PC-9 (cell line): ENCODE data around the gene RASAL2.

Experiments used
- CTCF ChIP-seq: fragments of 200-600 bp; sonication (generic); conservative IDR thresholded peaks from 2 replicates; pipeline ENCODE4 v1.6.1; 2017; ENCODE audit warnings: mixed run types, antibody characterized with exemption, mild to moderate bottlenecking, moderate library complexity
- EZH2 ChIP-seq: fragments of 200-600 bp; sonication (generic); IDR thresholded peaks from 2 replicates; pipeline ENCODE4 v1.8.0; 2017; ENCODE audit warnings: antibody characterized with exemption, low read depth

- TF ChIP-seq CTCF (no peak), EZH2 (no peak)
These were observed 7.8 kb downstream of the RASAL2 start for GRCh38 chr1:178101654-178102053.
